Nucleus accumbens (tissue), 56 donors: Measurements from ENCODE around the gene ZBTB11.
"Not testable (repeated sequence)": the region's sequence is repeated elsewhere in the genome, so short reads cannot be mapped to it uniquely, and the experiment has no call there.

Source experiments
- DNase-seq, 56 donors: peaks; one replicate each; lab custom pipeline; 2025; lab: John Stamatoyannopoulos, UW

ZBTB11 gene

GRCh38 chr3:101676765-101677435 lies at the start of gene ZBTB11:
ZBTB11 (minus strand) TSS chr3:101677132; CDS start chr3:101676914, 218 bp downstream.
- no peak for DNase-seq

- no peak for DNase-seq
Observed at GRCh38 chr3:101725890-101726275, 49.0 kb upstream of the ZBTB11 start.

GRCh38 chr3:101725194-101725889 lies 48.4 kb upstream of the ZBTB11 start:
- DNase-seq = peak in 36 of 56 donors; percentile 21 to 73 (median 45)

GRCh38 chr3:101724329-101725193 lies 47.6 kb upstream of the ZBTB11 start, which contains the start of gene CEP97:
CEP97 (plus strand) TSS chr3:101724614; CDS start chr3:101724677, 63 bp downstream.
- peak; percentile 74 to 99 (median 95) for DNase-seq

GRCh38 chr3:101722394-101723173 lies 45.7 kb upstream of the ZBTB11 start:
- DNase-seq = no peak

- no peak for DNase-seq
Observed at GRCh38 chr3:101720851-101721840, 44.2 kb upstream of the ZBTB11 start.

GRCh38 chr3:101719604-101720185 lies 42.8 kb upstream of the ZBTB11 start:
- no peak for DNase-seq

- DNase-seq = no peak
Observed at GRCh38 chr3:101718455-101718854, 41.5 kb upstream of the ZBTB11 start.

- DNase-seq = no peak
Observed at GRCh38 chr3:101709126-101709525, 32.2 kb upstream of the ZBTB11 start.

- not testable (repeated sequence) for DNase-seq
Observed at GRCh38 chr3:101704639-101705038, 27.7 kb upstream of the ZBTB11 start.

- no peak for DNase-seq
Observed at GRCh38 chr3:101703169-101703568, 26.2 kb upstream of the ZBTB11 start.

- DNase-seq = no peak
Observed at GRCh38 chr3:101702726-101703125, 25.8 kb upstream of the ZBTB11 start.

- no peak for DNase-seq
Observed at GRCh38 chr3:101701696-101702634, 25.0 kb upstream of the ZBTB11 start.

- DNase-seq = no peak
Observed at GRCh38 chr3:101695779-101696372, 18.9 kb upstream of the ZBTB11 start.

GRCh38 chr3:101694836-101695235 lies 17.9 kb upstream of the ZBTB11 start:
- not testable (repeated sequence) for DNase-seq

GRCh38 chr3:101693540-101693939 lies 16.6 kb upstream of the ZBTB11 start:
- not testable (repeated sequence) for DNase-seq
